Loucy (cell line): ENCODE data around the gene SORCS2.

ENCODE experiments used
- H2AFZ ChIP-seq: fragments of 200-600 bp; sonication (generic); 2 replicates; pipeline ENCODE4 v1.6.0; 2016; ENCODE audit warnings: antibody characterized with exemption, mild to moderate bottlenecking, low read length, moderate library complexity
- H3F3A ChIP-seq: fragments of 200-600 bp; 2 replicates; pipeline ENCODE4 v1.6.0; 2016; ENCODE audit warnings: antibody characterized with exemption, low read depth, mild to moderate bottlenecking
- H3K27me3 ChIP-seq: fragments of 200-600 bp; sonication (generic); 2 replicates; pipeline ENCODE4 v1.6.1; 2014; ENCODE audit warnings: low read length, mild to moderate bottlenecking; ENCODE audit not compliant: insufficient read depth, poor library complexity, severe bottlenecking
- H3K36me3 ChIP-seq: fragments of 200-600 bp; sonication (generic); 2 replicates; pipeline ENCODE4 v1.6.1; 2016; ENCODE audit warnings: low read length; ENCODE audit not compliant: insufficient read depth
- H3K4me1 ChIP-seq: fragments of 200-600 bp; sonication (generic); 2 replicates; pipeline ENCODE4 v1.5.1; 2014; ENCODE audit warnings: low read length, mild to moderate bottlenecking; ENCODE audit not compliant: insufficient read depth, poor library complexity, severe bottlenecking
- H3K4me2 ChIP-seq: fragments of 200-600 bp; sonication (generic); 2 replicates; pipeline ENCODE4 v1.6.0; 2014; ENCODE audit warnings: antibody characterized with exemption, low read length, low read depth, mild to moderate bottlenecking; ENCODE audit not compliant: poor library complexity, severe bottlenecking
- H3K4me3 ChIP-seq: fragments of 200-600 bp; sonication (generic); 2 replicates; pipeline ENCODE4 v1.5.1; 2014; ENCODE audit warnings: low read length, mild to moderate bottlenecking, mixed read lengths; ENCODE audit not compliant: poor library complexity, severe bottlenecking
- H3K79me2 ChIP-seq: fragments of 200-600 bp; sonication (generic); 2 replicates; pipeline ENCODE4 v1.6.1; 2014; ENCODE audit warnings: low read length; ENCODE audit not compliant: insufficient read depth
- H3K9ac ChIP-seq: fragments of 200-600 bp; sonication (generic); 2 replicates; pipeline ENCODE4 v1.6.0; 2014; ENCODE audit warnings: mild to moderate bottlenecking, low read depth, low read length, moderate library complexity; ENCODE audit not compliant: poor library complexity, severe bottlenecking
- H3K9me2 ChIP-seq: fragments of 200-600 bp; sonication (generic); replicated peaks from 2 replicates; pipeline ENCODE4 v1.6.1; 2016; ENCODE audit warnings: low read depth, low read length, mixed read lengths
- H3K9me3 ChIP-seq: fragments of 200-600 bp; sonication (generic); 2 replicates; pipeline ENCODE4 v1.6.1; 2014; ENCODE audit warnings: mild to moderate bottlenecking, antibody characterized with exemption, low read length, low read depth; ENCODE audit not compliant: insufficient read depth
- H4K20me1 ChIP-seq: fragments of 200-600 bp; sonication (generic); 2 replicates; pipeline ENCODE4 v1.6.0; 2014; ENCODE audit warnings: antibody characterized with exemption, low read length, mild to moderate bottlenecking; ENCODE audit not compliant: insufficient read depth, poor library complexity, severe bottlenecking
- CTCF ChIP-seq: fragments of 200-600 bp; sonication (generic); conservative IDR thresholded peaks from 2 replicates; pipeline ENCODE4 v1.5.1; 2014; ENCODE audit warnings: mild to moderate bottlenecking, antibody characterized with exemption, low read length
- EZH2phosphoT487 ChIP-seq: fragments of 200-600 bp; IDR thresholded peaks from 2 replicates; pipeline ENCODE4 v1.6.1; 2018; ENCODE audit warnings: antibody characterized with exemption, mild to moderate bottlenecking, moderate library complexity, borderline replicate concordance

The SORCS2 gene

DNA sequence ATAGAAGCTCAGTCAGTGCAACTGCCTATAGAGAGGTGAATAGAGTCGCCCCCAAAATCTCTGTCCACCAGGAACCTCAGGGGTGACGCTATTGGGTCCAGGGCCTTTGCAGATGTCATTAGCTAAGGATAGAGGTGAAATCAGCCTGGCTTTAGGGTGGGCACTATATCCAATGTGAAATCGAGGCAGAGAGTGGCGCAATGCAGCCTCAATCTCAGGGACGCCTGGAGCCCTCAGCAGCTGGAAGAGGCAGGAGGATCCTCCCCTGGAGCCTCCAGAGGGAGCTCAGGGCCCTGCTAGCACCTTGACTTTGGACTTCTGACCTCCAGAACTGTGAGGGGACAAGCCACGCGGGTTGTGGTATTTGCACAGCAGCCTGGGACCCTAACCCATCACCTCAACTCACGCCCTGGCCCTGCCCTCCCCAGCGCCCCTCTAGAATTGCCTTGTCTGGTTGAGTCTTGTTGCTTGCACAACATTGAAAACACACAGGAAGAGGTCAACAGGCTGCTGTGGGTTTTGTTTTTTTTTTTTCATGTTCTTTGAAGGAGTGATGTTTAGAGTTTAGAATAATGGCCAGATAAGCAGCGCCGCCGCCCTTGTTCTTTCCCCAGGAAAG lies 331.8 kb downstream of the SORCS2 start:
- no peaks in the 10 kb centered on the region for H3K4me1 ChIP-seq
- H2AFZ ChIP-seq = no peak overlapping the region
- H3F3A ChIP-seq = no peaks in the 10 kb centered on the region
- no peaks in the 10 kb centered on the region; the same call in 1 of the 2 replicates for H3K9me3 ChIP-seq
- no peak overlapping the region for H3K9ac ChIP-seq
- no peaks in the 10 kb centered on the region for H3K27me3 ChIP-seq
- H3K79me2 ChIP-seq = no peaks in the 10 kb centered on the region
- no peaks in the 10 kb centered on the region for H3K36me3 ChIP-seq
- no peak for TF ChIP-seq EZH2phosphoT487
- no peak for TF ChIP-seq CTCF
- H4K20me1 ChIP-seq = no peaks in the 10 kb centered on the region
- no peak overlapping the region for H3K4me3 ChIP-seq
- no peak overlapping the region for H3K4me2 ChIP-seq
- H3K9me2 ChIP-seq = no peaks in the 10 kb centered on the region

DNA sequence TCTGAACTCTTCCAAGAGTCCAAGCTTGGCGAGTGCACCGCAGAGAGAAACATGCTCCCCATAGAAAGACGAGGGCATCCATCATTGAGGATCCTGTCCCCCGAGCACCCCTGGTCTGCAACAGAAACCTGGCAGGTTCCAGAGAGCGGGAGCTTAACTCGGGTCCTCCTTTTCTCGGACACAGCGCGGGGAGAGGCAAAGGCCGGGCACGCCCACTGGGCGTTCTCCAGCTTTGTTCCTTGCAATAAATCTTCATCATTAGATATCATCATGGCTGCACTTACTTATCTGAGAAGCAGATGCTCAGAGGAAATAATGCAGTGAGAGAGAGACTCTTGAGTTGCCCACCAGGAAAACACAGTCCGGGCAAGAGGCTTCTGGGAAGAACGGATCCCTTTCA lies 332.5 kb downstream of the SORCS2 start:
- H3K4me2 ChIP-seq = no peak overlapping the region
- no peaks in the 10 kb centered on the region for H3K9me2 ChIP-seq
- TF ChIP-seq CTCF (no peak), EZH2phosphoT487 (no peak)
- H3K4me1 ChIP-seq = no peaks in the 10 kb centered on the region
- no peak overlapping the region for H3K4me3 ChIP-seq
- H3K9me3 ChIP-seq = no peaks in the 10 kb centered on the region; the same call in 1 of the 2 replicates
- H3K27me3 ChIP-seq = no peaks in the 10 kb centered on the region
- H2AFZ ChIP-seq = no peak overlapping the region
- H3K36me3 ChIP-seq = no peaks in the 10 kb centered on the region
- no peaks in the 10 kb centered on the region for H4K20me1 ChIP-seq
- H3K79me2 ChIP-seq = no peaks in the 10 kb centered on the region
- no peaks in the 10 kb centered on the region for H3F3A ChIP-seq
- no peak overlapping the region for H3K9ac ChIP-seq

DNA sequence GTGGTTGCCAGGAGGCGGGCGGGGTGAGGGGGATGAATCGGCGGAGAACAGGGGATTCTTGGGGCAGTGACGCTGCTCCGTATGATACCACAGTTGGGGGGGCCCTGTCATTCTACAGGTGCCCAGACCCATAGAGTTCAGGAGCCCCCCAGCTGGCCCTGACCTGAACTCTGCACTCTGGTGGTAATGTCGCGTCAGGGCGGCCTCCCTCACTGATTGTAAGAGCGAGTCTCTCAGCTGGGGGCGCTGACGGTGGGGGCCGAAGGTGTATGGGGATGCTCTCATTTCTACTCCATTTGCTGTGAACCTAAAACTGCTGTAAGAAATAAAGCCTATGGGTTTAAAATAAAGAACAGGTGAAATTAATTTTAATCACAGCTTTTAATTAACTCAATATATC lies 334.2 kb downstream of the SORCS2 start:
- no peak for TF ChIP-seq CTCF
- no peak for TF ChIP-seq EZH2phosphoT487
- H3K4me2 ChIP-seq = no peak overlapping the region
- H3K9me3 ChIP-seq = peaks cover 9% of the 10 kb centered on the region; the same call in 1 of the 2 replicates
- no peak overlapping the region for H2AFZ ChIP-seq
- no peaks in the 10 kb centered on the region for H3K4me1 ChIP-seq
- H3K9me2 ChIP-seq = no peaks in the 10 kb centered on the region
- no peak overlapping the region for H3K4me3 ChIP-seq
- H3K36me3 ChIP-seq = no peaks in the 10 kb centered on the region
- no peak overlapping the region for H3K9ac ChIP-seq
- H3K27me3 ChIP-seq = no peaks in the 10 kb centered on the region
- H3K79me2 ChIP-seq = no peaks in the 10 kb centered on the region
- H4K20me1 ChIP-seq = no peaks in the 10 kb centered on the region
- H3F3A ChIP-seq = no peaks in the 10 kb centered on the region
